HepG2 (cell line): Measurements from ENCODE around the gene SMARCB1. TPM values are rescaled to one million over a fixed set of nuclear protein-coding genes. Genes with fewer than 3 reads are reported as not detected.

ENCODE experiments used
- ATAC-seq: fragments of 200-7000 bp; cut with Tn5 transposase; 3 replicates; pipeline ENCODE4 v1.9.1; 2020; ENCODE audit warnings: mild to moderate bottlenecking, moderate library complexity
- BruUV-seq: library from RNA; stranded (reverse); fragments of 400-500 nt; replicated peaks from 2 replicates; lab custom pipeline; 2021; lab: Mats Ljungman, UMichigan
- CTCF ChIA-PET: fragments of 300-600 bp; formaldehyde crosslinking; extraction: SDS; loops from one replicate; lab custom pipeline; 2021; ENCODE audit warnings: low total read pairs, inconsistent platforms, low intra/inter-chr PET ratio; lab: Yijun Ruan, JAX
- POLR2A ChIA-PET: fragments of 350-600 bp; sonication (Branson Sonifier 250); formaldehyde crosslinking; loops from one replicate; lab custom pipeline; 2020; ENCODE audit warnings: antibody characterized with exemption, inconsistent platforms; lab: Yijun Ruan, JAX
- DNase-seq: peaks from one replicate; pipeline ENCODE4 v3.0.0-alpha.2; 2015; ENCODE audit warnings: low spot score
- FAIRE-seq: peaks from 3 replicates; lab custom pipeline; 2011; peaks lifted over from hg19 to GRCh38; lab: Jason Lieb, UNC
- H2AFZ ChIP-seq: one replicate; pipeline ENCODE4 v1.6.1; 2011; ENCODE audit warnings: low read length, inconsistent platforms
- H3K27ac ChIP-seq: fragments of 300-600 bp; 3 replicates; pipeline ENCODE4 v1.8.0; 2011; ENCODE audit warnings: mixed run types, mild to moderate bottlenecking, mixed read lengths, low read length, inconsistent platforms; ENCODE audit not compliant: insufficient read depth; ENCODE audit errors: extremely low read length
- H3K27me3 ChIP-seq, 2 experiments: fragments of 200-600 bp in 1 of 2; 2 replicates in 1 of 2; 3 replicates in 1 of 2; pipeline versions ENCODE4 v1.6.0 to v1.8.0; 2011; ENCODE audit warnings: low read length in 2 of 2, mild to moderate bottlenecking in 2 of 2, moderate library complexity in 2 of 2, inconsistent platforms in 1 of 2; ENCODE audit not compliant: insufficient read depth in 2 of 2, control insufficient read depth in 1 of 2
- H3K36me3 ChIP-seq, 2 experiments: fragments of 200-600 bp in 1 of 2; replicated peaks in 1 of 2; 2 replicates in 1 of 2; 3 replicates in 1 of 2; pipeline versions ENCODE4 v1.5.1 to v1.8.0; 2011; ENCODE audit warnings: low read length in 2 of 2, inconsistent platforms in 1 of 2; ENCODE audit not compliant: insufficient read depth in 2 of 2, control insufficient read depth in 1 of 2
- H3K4me1 ChIP-seq: 2 replicates; pipeline ENCODE4 v1.5.1; 2012; ENCODE audit warnings: low read length, inconsistent platforms; ENCODE audit not compliant: insufficient read depth
- H3K4me2 ChIP-seq: 2 replicates; pipeline ENCODE4 v1.6.0; 2011; ENCODE audit warnings: low read depth, low read length, inconsistent platforms
- H3K4me3 ChIP-seq, 3 experiments: fragments of 200-600 bp in 1 of 3; sonication (generic), shearing (Covaris generic) in 1 of 3; replicated peaks in 1 of 3; 2 replicates each; pipeline ENCODE4 v1.5.1; 2011 to 2016; ENCODE audit warnings: low read length in 3 of 3, inconsistent platforms in 2 of 3, low read depth in 2 of 3, mild to moderate bottlenecking in 2 of 3, control low read depth in 1 of 3, mixed read lengths in 1 of 3; ENCODE audit not compliant: insufficient read depth in 1 of 3
- H3K79me2 ChIP-seq: one replicate; pipeline ENCODE4 v1.6.1; 2011; ENCODE audit warnings: low read length, inconsistent platforms; ENCODE audit not compliant: insufficient read depth
- H3K9ac ChIP-seq: 2 replicates; pipeline ENCODE4 v1.6.0; 2011; ENCODE audit warnings: mild to moderate bottlenecking, low read depth, low read length, inconsistent platforms; ENCODE audit not compliant: insufficient read depth
- H3K9me3 ChIP-seq: 2 replicates; pipeline ENCODE4 v1.5.1; 2012; ENCODE audit warnings: mild to moderate bottlenecking, low read length
- H4K20me1 ChIP-seq: 2 replicates; pipeline ENCODE4 v1.6.0; 2011; ENCODE audit warnings: inconsistent platforms, mild to moderate bottlenecking, low read length, moderate library complexity; ENCODE audit not compliant: insufficient read depth
- ARID3A ChIP-seq: IDR thresholded peaks from 2 replicates; pipeline ENCODE4 v1.6.1; 2012; ENCODE audit warnings: low read depth, low read length, improper control_type of control experiment
- BCLAF1 ChIP-seq: fragments of 450-650 bp; IDR thresholded peaks from 2 replicates; pipeline ENCODE4 v1.6.1; 2017; ENCODE audit warnings: mild to moderate bottlenecking
- DZIP1 ChIP-seq: sonication (generic); formaldehyde crosslinking; IDR thresholded peaks from 2 replicates; pipeline ENCODE4 v1.5.0; 2020; ENCODE audit warnings: mild to moderate bottlenecking, missing genetic modification reagents
- FOXA1 ChIP-seq, 2 experiments: fragments of 450-650 bp in 1 of 2; sonication (generic) in 1 of 2; formaldehyde crosslinking in 1 of 2; IDR thresholded peaks; 2 replicates each; pipeline versions ENCODE4 v1.4.0 to v1.6.1; 2016 to 2020; ENCODE audit warnings: missing genetic modification reagents in 1 of 2
- HNF4A ChIP-seq: sonication (generic); formaldehyde crosslinking; IDR thresholded peaks from 2 replicates; pipeline ENCODE4 v1.4.0; 2020; ENCODE audit warnings: missing genetic modification reagents
- MLX ChIP-seq: IDR thresholded peaks from 2 replicates; pipeline ENCODE4 v1.6.1; 2016
- PLSCR1 ChIP-seq: sonication (generic); formaldehyde crosslinking; IDR thresholded peaks from 2 replicates; pipeline ENCODE4 v1.5.0; 2020; ENCODE audit warnings: missing genetic modification reagents, mild to moderate bottlenecking, borderline replicate concordance
- SRSF4 ChIP-seq: fragments of 200-400 bp; formaldehyde crosslinking; IDR thresholded peaks from one replicate; pipeline ENCODE4 v1.6.1; 2018; ENCODE audit warnings: mild to moderate bottlenecking, low read depth, low read length, moderate library complexity; ENCODE audit not compliant: poor library complexity, severe bottlenecking
- ZGPAT ChIP-seq: IDR thresholded peaks from 2 replicates; pipeline ENCODE4 v1.6.1; 2016; ENCODE audit warnings: mild to moderate bottlenecking
- WGBS: methylation state at CpG from one replicate; pipeline ENCODE4 v1.1.6; 2017; ENCODE audit warnings: low lambda C conversion rate; 5-methylcytosine and 5-hydroxymethylcytosine counted together
- in situ Hi-C: cut with HindIII; loops from 2 replicates; pipeline ENCODE4 v1.10.0; 2017; ENCODE audit warnings: low pct_unique_long_range_greater_than_20kb; ENCODE audit not compliant: extremely low pct_ligation_motif_present
- intact Hi-C: fragments of 100-400 bp; cut with micrococcal nuclease; formaldehyde crosslinking; loops from one replicate; pipeline ENCODE4 v1.10.0; 2022; ENCODE audit not compliant: unreplicated experiment
- polyA plus RNA-seq, 8 experiments: library from polyadenylated mRNA; depleted of rRNA in 3 of 8; stranded (reverse) in 7 of 8; unstranded in 1 of 8; fragments of >200 nt; fragmentation: Illumina TruSeq in 4 of 8; extraction: Trizol in 4 of 8; gene quantifications; 2 replicates each; pipeline versions ENCODE4 v1.2.1 to v1.2.3, GENCODE V29; 2011 to 2016; ENCODE audit warnings: low read depth in 4 of 8, missing spikeins in 1 of 8, mixed read lengths in 1 of 8; ENCODE audit not compliant: insufficient read depth in 1 of 8
- total RNA-seq, 5 experiments: library from RNA; depleted of rRNA; stranded (reverse); fragments of >200 nt; fragmentation: Illumina TruSeq; extraction: Trizol; gene quantifications; 2 replicates each; pipeline ENCODE4 v1.2.3, GENCODE V29; 2016; ENCODE audit warnings: low read depth in 1 of 5
- TF ChIP-seq, protein P1 (sequence below): sonication (generic); formaldehyde crosslinking; IDR thresholded peaks from 2 replicates; pipeline ENCODE4 v1.8.0; 2022; ENCODE audit warnings: mild to moderate bottlenecking, missing genetic modification reagents, moderate library complexity

SMARCB1 gene
- total and polyA plus RNA-seq, 2 of the 13 experiments (the other 11 are each of a cell fraction or from before 2014, with no cell fraction given), result 74.0 to 166 TPM

DNA sequence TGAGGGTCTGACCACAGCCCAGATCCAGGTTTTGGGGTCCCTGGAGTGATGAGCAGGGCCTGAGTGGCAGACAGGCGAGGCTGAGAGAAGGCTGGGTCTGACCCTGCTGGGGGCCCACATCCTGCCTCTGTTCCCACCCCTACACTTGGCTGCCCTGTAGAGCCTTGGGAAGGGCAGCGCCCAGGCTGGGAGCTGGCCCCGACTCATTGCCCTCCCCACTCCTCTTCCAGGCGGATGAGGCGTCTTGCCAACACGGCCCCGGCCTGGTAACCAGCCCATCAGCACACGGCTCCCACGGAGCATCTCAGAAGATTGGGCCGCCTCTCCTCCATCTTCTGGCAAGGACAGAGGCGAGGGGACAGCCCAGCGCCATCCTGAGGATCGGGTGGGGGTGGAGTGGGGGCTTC, 47.1 kb downstream of the SMARCB1 start (continued):
- no peak for TF ChIP-seq PLSCR1 (CRISPR knock-in tag)
- TF ChIP-seq ARID3A, result no peak
- no peak for TF ChIP-seq FOXA1 (IDR thresholded peaks at IDR 0.05)
- TF ChIP-seq FOXA1 (CRISPR knock-in tag; IDR thresholded peaks at IDR 0.05), result no peak
- TF ChIP-seq SRSF4, result no peak
- no peak for TF ChIP-seq HNF4A (CRISPR knock-in tag)

DNA sequence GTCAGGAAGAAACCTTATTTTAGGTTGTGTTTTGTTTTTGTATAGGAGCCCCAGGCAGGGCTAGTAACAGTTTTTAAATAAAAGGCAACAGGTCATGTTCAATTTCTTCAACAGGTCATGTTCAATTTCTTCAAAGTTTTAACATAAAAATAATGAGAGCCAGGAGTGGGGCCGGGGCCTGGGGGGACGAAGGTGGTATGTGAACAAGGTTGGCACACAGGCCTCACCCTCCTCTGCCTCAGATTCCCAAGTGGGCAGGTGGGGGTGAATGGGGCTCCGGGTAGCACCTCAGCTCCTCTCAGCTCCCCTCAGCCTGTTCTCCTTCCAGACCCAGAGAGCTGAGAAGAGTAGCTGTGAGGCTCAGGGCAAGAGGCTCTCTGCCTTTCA, 47.6 kb downstream of the SMARCB1 start:
- no peaks in the 10 kb centered on the region for H3K4me1 ChIP-seq
- no peak overlapping the region for H3K4me3 ChIP-seq
- ChIA-PET POLR2A (interaction anchor here (1.4 kb wide), 1 partner anchor 23 kb away, joined by 6 read pairs; the partner anchor contains the start of gene SLC2A11), CTCF (no interaction called here)
- H2AFZ ChIP-seq, result no peak overlapping the region
- no peak overlapping the region for H3K4me2 ChIP-seq
- DNase-seq, result no peak
- peaks cover 29 to 61% of the 10 kb centered on the region in 2 experiments; a peak in 4 of 5 replicates for H3K36me3 ChIP-seq
- no peak overlapping the region for H3K9ac ChIP-seq
- in situ Hi-C loops (loop anchor here (25.0 kb wide), 1 partner anchor 222 kb away; no protein-coding TSS in a partner anchor), intact Hi-C loops (no loop called here)
- no TSS peak for BruUV-seq
- ATAC-seq, result no peak
- H4K20me1 ChIP-seq, result no peaks in the 10 kb centered on the region
- H3K79me2 ChIP-seq, result no peaks in the 10 kb centered on the region
- H3K27me3 ChIP-seq, result no peaks in the 10 kb centered on the region
- 94% methylated on average over 3 of the region's 3 CpGs for WGBS
- no peak for FAIRE-seq
- H3K9me3 ChIP-seq, result no peaks in the 10 kb centered on the region
- H3K27ac ChIP-seq, result no peak overlapping the region
- TF ChIP-seq MLX (CRISPR knock-in tag) (no peak), BCLAF1 (no peak), DZIP1 (CRISPR knock-in tag) (no peak), ZGPAT (CRISPR knock-in tag) (no peak)
- TF ChIP-seq, protein P1, sequence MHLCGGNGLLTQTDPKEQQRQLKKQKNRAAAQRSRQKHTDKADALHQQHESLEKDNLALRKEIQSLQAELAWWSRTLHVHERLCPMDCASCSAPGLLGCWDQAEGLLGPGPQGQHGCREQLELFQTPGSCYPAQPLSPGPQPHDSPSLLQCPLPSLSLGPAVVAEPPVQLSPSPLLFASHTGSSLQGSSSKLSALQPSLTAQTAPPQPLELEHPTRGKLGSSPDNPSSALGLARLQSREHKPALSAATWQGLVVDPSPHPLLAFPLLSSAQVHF (CRISPR knock-in tag), result no peak
